A549 (cell line): ENCODE results near the gene FOXP1. TPM values are rescaled to one million over a fixed set of nuclear protein-coding genes. Genes with fewer than 3 reads are reported as not detected.

Experiments used
- ATAC-seq, 2 experiments: fragments of 200-7000 bp in 1 of 2; fragments of >200 bp in 1 of 2; cut with Nextera tagmentation in 1 of 2; cut with Tn5 transposase in 1 of 2; 3 replicates each; pipeline versions ENCODE4 v1.8.0 to v1.9.1; 2018 to 2020; ENCODE audit warnings: mild to moderate bottlenecking in 1 of 2, moderate library complexity in 1 of 2
- CTCF ChIA-PET: fragments of 300-600 bp; sonication (Branson Sonifier 250); formaldehyde crosslinking; extraction: SDS; loops from one replicate; lab custom pipeline; 2021; ENCODE audit warnings: antibody characterized with exemption, inconsistent platforms; lab: Yijun Ruan, JAX
- POLR2A ChIA-PET: fragments of 350-600 bp; formaldehyde crosslinking; extraction: SDS; loops from one replicate; lab custom pipeline; 2021; ENCODE audit warnings: antibody characterized with exemption, inconsistent platforms; lab: Yijun Ruan, JAX
- DNase-seq, 2 experiments: peaks; one replicate each; pipeline versions ENCODE4 v3.0.0 to v3.0.0-alpha.2; 2011 to 2016; ENCODE audit warnings: low read depth in 1 of 2, low spot score in 1 of 2
- FAIRE-seq: peaks from 2 replicates; lab custom pipeline; 2011; peaks lifted over from hg19 to GRCh38; lab: Jason Lieb, UNC
- H3K27ac ChIP-seq, 2 experiments: fragments of >200 bp; sonication (Bioruptor Twin); formaldehyde crosslinking; 3 replicates each; pipeline ENCODE4 v1.5.1; 2016 to 2017
- H3K4me1 ChIP-seq: fragments of >200 bp; sonication (Bioruptor Twin); formaldehyde crosslinking; 3 replicates; pipeline ENCODE4 v1.6.1; 2016
- H3K4me2 ChIP-seq: fragments of >200 bp; sonication (Bioruptor Twin); formaldehyde crosslinking; 3 replicates; pipeline ENCODE4 v1.6.1; 2016
- H3K4me3 ChIP-seq: fragments of >200 bp; sonication (Bioruptor Twin); formaldehyde crosslinking; 3 replicates; pipeline ENCODE4 v1.5.1; 2016
- H3K9me3 ChIP-seq: fragments of >200 bp; sonication (Bioruptor Twin); formaldehyde crosslinking; 3 replicates; pipeline ENCODE4 v1.6.1; 2016
- BHLHE40 ChIP-seq: IDR thresholded peaks from 2 replicates; pipeline ENCODE4 v1.6.1; 2012; ENCODE audit warnings: low read depth, low read length, inconsistent platforms
- CEBPB ChIP-seq, 2 experiments: fragments of >200 bp in 1 of 2; sonication (Bioruptor Twin) in 1 of 2; formaldehyde crosslinking in 1 of 2; IDR thresholded peaks; 2 replicates each; pipeline ENCODE4 v1.6.1; 2012 to 2016
- CHD2 ChIP-seq: fragments of 150-350 bp; IDR thresholded peaks from 2 replicates; pipeline ENCODE4 v1.6.1; 2014; ENCODE audit warnings: low read length; ENCODE audit not compliant: partially characterized antibody
- EHMT2 ChIP-seq: fragments of 200-600 bp; sonication (generic); IDR thresholded peaks from 2 replicates; pipeline ENCODE4 v1.6.1; 2016; ENCODE audit warnings: antibody characterized with exemption, low read depth, mild to moderate bottlenecking, moderate library complexity
- EP300 ChIP-seq, 2 experiments: fragments of >200 bp; sonication (Bioruptor Twin); formaldehyde crosslinking; IDR thresholded peaks; 2 replicates in 1 of 2; 3 replicates in 1 of 2; pipeline ENCODE4 v1.6.1; 2016 to 2017
- ESRRA ChIP-seq: fragments of 150-350 bp; IDR thresholded peaks from 2 replicates; pipeline ENCODE4 v1.6.1; 2014; ENCODE audit warnings: mild to moderate bottlenecking, low read length, borderline replicate concordance
- FOSL2 ChIP-seq, 2 experiments: fragments of 450-650 bp in 1 of 2; fragments of >200 bp in 1 of 2; sonication (Bioruptor Twin) in 1 of 2; formaldehyde crosslinking; IDR thresholded peaks; 2 replicates each; pipeline versions ENCODE4 v1.5.0 to v1.6.1; 2016 to 2020; ENCODE audit warnings: mild to moderate bottlenecking in 1 of 2, moderate library complexity in 1 of 2
- GATA3 ChIP-seq: IDR thresholded peaks from 2 replicates; pipeline ENCODE4 v1.6.1; 2012; ENCODE audit warnings: borderline replicate concordance
- HES2 ChIP-seq: fragments of >200 bp; sonication (Bioruptor Twin); formaldehyde crosslinking; IDR thresholded peaks from 2 replicates; pipeline ENCODE4 v1.6.1; 2016
- HMGXB4 ChIP-seq: fragments of 250-450 bp; sonication (Bioruptor Pico); IDR thresholded peaks from 2 replicates; pipeline ENCODE4 v1.5.0; 2021; ENCODE audit warnings: mild to moderate bottlenecking, moderate library complexity, borderline replicate concordance
- HOXB13 ChIP-seq: fragments of 250-450 bp; sonication (Bioruptor Pico); IDR thresholded peaks from 2 replicates; pipeline ENCODE4 v1.5.0; 2020; ENCODE audit warnings: low read depth, mild to moderate bottlenecking, moderate library complexity
- JUNB ChIP-seq: fragments of >200 bp; sonication (Bioruptor Twin); formaldehyde crosslinking; IDR thresholded peaks from 2 replicates; pipeline ENCODE4 v1.6.1; 2016
- KDM5A ChIP-seq: fragments of 200-600 bp; sonication (generic); IDR thresholded peaks from 2 replicates; pipeline ENCODE4 v1.6.1; 2016; ENCODE audit warnings: antibody characterized with exemption, mild to moderate bottlenecking
- PBX3 ChIP-seq: IDR thresholded peaks from 2 replicates; pipeline ENCODE4 v1.6.1; 2012
- POLR2A ChIP-seq: IDR thresholded peaks from 2 replicates; pipeline ENCODE4 v1.6.1; 2012; ENCODE audit warnings: mild to moderate bottlenecking, low read length
- TP53 ChIP-seq: fragments of 250-450 bp; sonication (Bioruptor Pico); IDR thresholded peaks from 2 replicates; pipeline ENCODE4 v1.5.0; 2021; ENCODE audit warnings: mild to moderate bottlenecking, moderate library complexity
- ZFP36 ChIP-seq: fragments of 450-650 bp; IDR thresholded peaks from 2 replicates; pipeline ENCODE4 v1.6.1; 2014; ENCODE audit warnings: borderline replicate concordance; ENCODE audit not compliant: partially characterized antibody
- WGBS: methylation state at CpG from one replicate; pipeline ENCODE4 v1.1.6; 2017; ENCODE audit errors: missing lambda C conversion rate; 5-methylcytosine and 5-hydroxymethylcytosine counted together
- polyA plus RNA-seq, 4 experiments: library from polyadenylated mRNA; depleted of rRNA in 3 of 4; stranded (reverse); fragments of >200 nt; fragmentation: RNase III in 1 of 4; extraction: RNeasy Plus Mini Kit Qiagen cat#74134 plus additional on column Dnase treatment in 1 of 4; gene quantifications; 2 replicates in 3 of 4; 3 replicates in 1 of 4; pipeline ENCODE4 v1.2.3, GENCODE V29; 2011 to 2017

FOXP1 gene
- polyA plus RNA-seq, 2 of the 4 experiments (the other 2 are of a cell fraction): 12.8 to 13.9 TPM

- no peak for FAIRE-seq
- WGBS: 42% methylated on average over 4 of the region's 4 CpGs
- no peak for ATAC-seq
- peak overlapping the region; percentile 95 to 100 for H3K27ac ChIP-seq
- no peaks in the 10 kb centered on the region for H3K9me3 ChIP-seq
- no peak for TF ChIP-seq ESRRA
- no peak for TF ChIP-seq HES2
- 0 out of 2 replicates have a peak, but pooled peaks have one; percentile 34 for TF ChIP-seq JUNB
- no peak for TF ChIP-seq HOXB13 (CRISPR knock-in tag)
- TF ChIP-seq FOSL2 (IDR thresholded peaks at IDR 0.05): 0 out of 2 replicates have a peak, but pooled peaks have one; percentile 22
- no peak for TF ChIP-seq FOSL2 (CRISPR knock-in tag; IDR thresholded peaks at IDR 0.05)
- TF ChIP-seq TP53: no peak
- TF ChIP-seq BHLHE40: no peak
- no peak for TF ChIP-seq EP300 (IDR thresholded peaks at IDR 0.05)
- POLR2A ChIA-PET: interaction anchor here (0.6 to 1.1 kb wide), 3 partner anchors 70 to 263 kb away, joined by 3 read pairs; no protein-coding TSS in a partner anchor
- H3K4me2 ChIP-seq: peak overlapping the region; percentile 95
- peak in 1 of 2 experiments; percentile 14 for DNase-seq
- peaks cover 36% of the 10 kb centered on the region for H3K4me1 ChIP-seq
- peak overlapping the region; percentile 75 for H3K4me3 ChIP-seq
- CTCF ChIA-PET: interaction anchor here (0.7 to 0.9 kb wide), 2 partner anchors 8 to 34 kb away, joined by 3 read pairs; no protein-coding TSS in a partner anchor
These were observed 3.6 kb downstream of the FOXP1 start for GRCh38 chr3:71579935-71580406.

GRCh38 chr3:71579326-71579934 is 4.1 kb downstream of the FOXP1 start:
- H3K4me3 ChIP-seq: peak overlapping the region; percentile 75
- peak overlapping the region; percentile 53 to 100 for H3K27ac ChIP-seq
- WGBS: 78% methylated on average over 7 of the region's 7 CpGs
- peak overlapping the region; percentile 95 for H3K4me2 ChIP-seq
- ATAC-seq: no peak
- no peak for DNase-seq
- peaks cover 33% of the 10 kb centered on the region for H3K4me1 ChIP-seq
- no peak for FAIRE-seq
- no peak for TF ChIP-seq POLR2A
- TF ChIP-seq PBX3: no peak
- no peak for TF ChIP-seq CHD2
- TF ChIP-seq, all 56 proteins: peak for 0
- no peaks in the 10 kb centered on the region for H3K9me3 ChIP-seq
- ChIA-PET POLR2A (interaction anchor here (0.6 to 1.1 kb wide), 3 partner anchors 69 to 263 kb away, joined by 3 read pairs; no protein-coding TSS in a partner anchor), CTCF (interaction anchor here (0.7 to 0.9 kb wide), 2 partner anchors 8 to 34 kb away, joined by 3 read pairs; no protein-coding TSS in a partner anchor)

- POLR2A ChIA-PET: interaction anchor here (1.4 kb wide), 1 partner anchor 67 kb away, joined by 4 read pairs; no protein-coding TSS in a partner anchor
- CTCF ChIA-PET: no interaction called here
- FAIRE-seq (no peak), ATAC-seq (no peak), DNase-seq (no peak)
- WGBS: 55% methylated on average over 6 of the region's 6 CpGs
- peak overlapping the region in 1 of 2 experiments; percentile 71; a peak in 3 of 6 replicates for H3K27ac ChIP-seq
- peaks cover 33% of the 10 kb centered on the region for H3K4me1 ChIP-seq
- H3K4me2 ChIP-seq: peak overlapping the region; percentile 95
- no peak overlapping the region; the same call in 2 of the 3 replicates for H3K4me3 ChIP-seq
- TF ChIP-seq KDM5A (no peak), HMGXB4 (CRISPR knock-in tag) (no peak), EHMT2 (no peak), ZFP36 (no peak), CEBPB (IDR thresholded peaks at IDR 0.05) (peak in 1 of 2 experiments; percentile 47; a peak in 1 of 4 replicates), GATA3 (peak; percentile 17; the same call in 1 of the 2 replicates), JUNB (peak; percentile 47)
- no peaks in the 10 kb centered on the region for H3K9me3 ChIP-seq
These were observed 5.3 kb downstream of the FOXP1 start for GRCh38 chr3:71578054-71578751.
